C4-2B (cell line): Measurements from ENCODE around the gene DDR1.

ENCODE experiments used
- CTCF ChIP-seq: fragments of 450-650 bp; conservative IDR thresholded peaks from 2 replicates; pipeline ENCODE4 v1.5.1; 2017; ENCODE audit warnings: mild to moderate bottlenecking
- ZFX ChIP-seq: fragments of 450-650 bp; IDR thresholded peaks from 2 replicates; pipeline ENCODE4 v1.6.1; 2017

DNA sequence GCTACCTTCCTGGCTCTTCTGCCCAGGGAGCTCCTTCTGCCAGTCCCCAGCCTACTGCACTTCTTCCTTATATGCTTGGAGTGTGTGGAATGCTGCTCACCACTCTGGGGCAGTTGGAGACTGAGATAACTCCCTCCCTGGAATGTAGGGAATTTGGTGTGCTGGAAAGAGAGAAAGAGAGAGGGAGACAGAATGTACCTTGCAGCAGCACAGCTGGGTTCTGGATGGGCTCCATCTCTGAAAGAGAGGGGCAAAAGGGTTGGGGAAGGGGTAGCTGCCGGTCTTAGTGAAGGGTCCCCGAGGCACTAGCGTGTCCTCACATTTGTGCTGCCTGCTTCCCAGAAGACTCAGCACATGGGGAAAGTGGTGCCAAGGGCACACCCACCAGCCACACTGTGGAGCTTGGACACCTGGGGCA lies 40.2 kb upstream of the DDR1 start:
- TF ChIP-seq CTCF (no peak), ZFX (no peak)
